Measurements from ENCODE around the gene ZSWIM5.
"Not testable (repeated sequence)": the region's sequence is repeated elsewhere in the genome, so short reads cannot be mapped to it uniquely, and the experiment has no call there.

ZSWIM5 gene

GRCh38 chr1:45170151-45170742, 36.2 kb downstream of the ZSWIM5 start (continued):
- TF ChIP-seq ZNF280C (tag by site-specific recombination; IDR thresholded peaks at IDR 0.05), result no peak
- no peak for TF ChIP-seq GLI4 (tag by site-specific recombination; IDR thresholded peaks at IDR 0.05)
- TF ChIP-seq ZNF311 (tag by site-specific recombination; IDR thresholded peaks at IDR 0.05; ENCODE audit: borderline replicate concordance), result no peak
- TF ChIP-seq ZNF660 (tag by site-specific recombination; IDR thresholded peaks at IDR 0.05), result no peak
- TF ChIP-seq ZNF404 (tag by site-specific recombination; IDR thresholded peaks at IDR 0.05), result no peak

- CTCF ChIA-PET; H3K36me3 ChIP-seq (ENCODE audit: control insufficient read depth in 2 of 2, insufficient read depth in 1 of 2, low read length in 2 of 2); POLR2A ChIA-PET; H3K27ac ChIP-seq (ENCODE audit: extremely low read depth, low read depth, low read length); H3K9me3 ChIP-seq (ENCODE audit: control insufficient read depth, insufficient read depth, low read depth, low read length); H3K4me3 ChIP-seq (ENCODE audit: low read depth, low read length): not testable (repeated sequence)
- TF ChIP-seq ZNF580 (tag by site-specific recombination; IDR thresholded peaks at IDR 0.05) (peak; percentile 26; the same call in 1 of the 2 replicates), ZNF146 (tag by site-specific recombination; IDR thresholded peaks at IDR 0.05) (peak; percentile 95)
- H3K4me1 ChIP-seq (ENCODE audit: control insufficient read depth, insufficient read depth, low read length), result peaks cover 15% of the 10 kb centered on the region; the same call in 1 of the 2 replicates
These were observed 38.5 kb downstream of the ZSWIM5 start for GRCh38 chr1:45167947-45168346.

- peak; percentile 83 for TF ChIP-seq ZNF529 (tag by site-specific recombination; IDR thresholded peaks at IDR 0.05; ENCODE audit: insufficient replicate concordance)
- CTCF ChIA-PET; POLR2A ChIA-PET; H3K4me3 ChIP-seq (ENCODE audit: low read depth, low read length); H3K36me3 ChIP-seq (ENCODE audit: control insufficient read depth in 2 of 2, insufficient read depth in 1 of 2, low read length in 2 of 2); H3K4me1 ChIP-seq (ENCODE audit: control insufficient read depth, insufficient read depth, low read length); H3K27ac ChIP-seq (ENCODE audit: extremely low read depth, low read depth, low read length); H3K9me3 ChIP-seq (ENCODE audit: control insufficient read depth, insufficient read depth, low read depth, low read length): not testable (repeated sequence)
These were observed 42.1 kb downstream of the ZSWIM5 start for GRCh38 chr1:45164307-45164706.

- H3K4me3 ChIP-seq (ENCODE audit: low read depth, low read length); H3K9me3 ChIP-seq (ENCODE audit: control insufficient read depth, insufficient read depth, low read depth, low read length); CTCF ChIA-PET; POLR2A ChIA-PET; H3K4me1 ChIP-seq (ENCODE audit: control insufficient read depth, insufficient read depth, low read length); H3K36me3 ChIP-seq (ENCODE audit: control insufficient read depth in 2 of 2, insufficient read depth in 1 of 2, low read length in 2 of 2); H3K27ac ChIP-seq (ENCODE audit: extremely low read depth, low read depth, low read length): not testable (repeated sequence)
These were observed 43.3 kb downstream of the ZSWIM5 start for GRCh38 chr1:45163111-45163510.

GRCh38 chr1:45162041-45163035, 44.1 kb downstream of the ZSWIM5 start:
- CTCF ChIA-PET; H3K36me3 ChIP-seq (ENCODE audit: control insufficient read depth in 2 of 2, insufficient read depth in 1 of 2, low read length in 2 of 2); H3K27ac ChIP-seq (ENCODE audit: extremely low read depth, low read depth, low read length); H3K4me3 ChIP-seq (ENCODE audit: low read depth, low read length); H3K4me1 ChIP-seq (ENCODE audit: control insufficient read depth, insufficient read depth, low read length); H3K9me3 ChIP-seq (ENCODE audit: control insufficient read depth, insufficient read depth, low read depth, low read length); POLR2A ChIA-PET: not testable (repeated sequence)

- Histone ChIP-seq H3K4me1 (ENCODE audit: control insufficient read depth, insufficient read depth, low read length) (no peaks in the 10 kb centered on the region), H3K27ac (ENCODE audit: extremely low read depth, low read depth, low read length) (no peak overlapping the region), H3K9me3 (ENCODE audit: control insufficient read depth, insufficient read depth, low read depth, low read length) (no peaks in the 10 kb centered on the region), H3K4me3 (ENCODE audit: low read depth, low read length) (no peak overlapping the region), H3K36me3 (ENCODE audit: control insufficient read depth in 2 of 2, insufficient read depth in 1 of 2, low read length in 2 of 2) (no peaks in the 10 kb centered on the region)
- CTCF ChIA-PET, result no interaction called here
- POLR2A ChIA-PET, result no interaction called here
- TF ChIP-seq ZNF146 (tag by site-specific recombination; IDR thresholded peaks at IDR 0.05) (peak; percentile 95), ZBTB20 (tag by site-specific recombination; IDR thresholded peaks at IDR 0.05) (no peak), ZNF580 (tag by site-specific recombination; IDR thresholded peaks at IDR 0.05) (peak; percentile 81; the same call in 1 of the 2 replicates), ZNF157 (tag by site-specific recombination; IDR thresholded peaks at IDR 0.05) (no peak), ZNF692 (tag by site-specific recombination; IDR thresholded peaks at IDR 0.05) (no peak), REPIN1 (tag by site-specific recombination; IDR thresholded peaks at IDR 0.05; ENCODE audit: low read depth) (no peak), ZBTB49 (tag by site-specific recombination; IDR thresholded peaks at IDR 0.05; ENCODE audit: low read depth) (no peak)
These were observed 50.4 kb downstream of the ZSWIM5 start for GRCh38 chr1:45155957-45156356.

Data from HEK293 (cell line).